HG03571 (cell line): ENCODE measurements around the gene ZNF443.
"Not testable (repeated sequence)": the region's sequence is repeated elsewhere in the genome, so short reads cannot be mapped to it uniquely, and the experiment has no call there.

ENCODE experiments used
- ATAC-seq: cut with Tn5 transposase; IDR thresholded peaks from one replicate; pipeline ENCODE4 v1.9.1; 2021; ENCODE audit not compliant: unreplicated experiment

ZNF443 gene

DNA sequence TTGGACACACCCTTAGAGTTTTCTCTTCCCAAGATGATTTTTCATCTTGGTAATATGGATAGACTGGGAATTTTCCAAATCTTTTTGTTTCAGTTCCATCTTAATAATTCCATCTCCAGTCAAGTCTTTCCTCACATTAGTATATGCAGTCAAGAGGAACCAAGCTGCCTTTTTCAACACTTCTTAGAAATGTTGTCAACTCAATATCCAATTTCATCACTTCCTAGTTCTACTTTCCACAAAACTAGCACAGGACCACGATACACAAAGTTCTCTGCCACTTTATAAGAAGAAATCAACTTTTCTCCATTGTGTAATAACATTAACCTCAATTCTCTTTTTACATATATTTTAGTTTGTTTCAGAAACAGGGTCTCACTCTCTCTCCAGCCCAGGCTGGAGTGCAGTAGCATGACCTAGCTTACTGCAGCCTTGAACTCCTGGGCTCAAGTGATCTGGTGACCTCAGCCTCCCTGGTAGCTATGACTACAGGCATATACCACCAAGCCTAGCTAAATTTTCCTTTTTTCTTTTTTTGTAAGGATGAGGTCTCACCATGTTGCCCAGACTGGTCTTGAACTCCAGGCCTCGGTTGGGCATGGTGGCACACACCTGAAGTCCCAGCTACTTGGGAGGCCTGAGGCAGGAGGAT, 15.5 kb downstream of the ZNF443 start:
- ATAC-seq = no peak

DNA sequence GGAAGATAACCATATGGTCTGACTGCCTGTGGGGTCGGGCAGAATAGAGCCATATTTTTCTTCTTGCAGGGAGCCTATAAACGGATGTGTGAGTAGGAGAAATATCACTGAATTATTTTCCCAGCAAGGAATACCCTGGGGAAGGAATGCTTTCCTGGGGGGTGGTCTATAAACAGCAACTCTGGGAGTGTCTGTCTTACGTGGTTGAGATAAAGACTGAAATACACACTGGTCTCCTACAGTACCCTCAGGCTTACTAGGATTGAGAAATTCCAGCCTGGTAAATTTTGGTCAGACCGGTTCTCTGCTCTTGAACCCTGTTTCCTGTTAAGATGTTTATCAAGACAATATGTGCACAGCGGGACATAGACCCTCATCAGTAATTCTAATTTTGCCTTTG, 23.5 kb downstream of the ZNF443 start:
- ATAC-seq = not testable (repeated sequence)

- no peak for ATAC-seq
Observed at GRCh38 chr19:12411893-12412292, 28.9 kb downstream of the ZNF443 start.

- peak; percentile 82 for ATAC-seq
Observed at GRCh38 chr19:12400633-12401502, 40.0 kb downstream of the ZNF443 start, which contains the start of gene ZNF799. TSS of gene ZNF799 (minus strand) at chr19:12401271. CDS start at chr19:12401070, 201 bp downstream.

GRCh38 chr19:12399901-12400632, 40.8 kb downstream of the ZNF443 start:
- peak; percentile 30 for ATAC-seq

- not testable (repeated sequence) for ATAC-seq
Observed at GRCh38 chr19:12391148-12391547, 49.7 kb downstream of the ZNF443 start.

- ATAC-seq = not testable (repeated sequence)
Observed at GRCh38 chr19:12386365-12386764, 54.5 kb downstream of the ZNF443 start.

DNA sequence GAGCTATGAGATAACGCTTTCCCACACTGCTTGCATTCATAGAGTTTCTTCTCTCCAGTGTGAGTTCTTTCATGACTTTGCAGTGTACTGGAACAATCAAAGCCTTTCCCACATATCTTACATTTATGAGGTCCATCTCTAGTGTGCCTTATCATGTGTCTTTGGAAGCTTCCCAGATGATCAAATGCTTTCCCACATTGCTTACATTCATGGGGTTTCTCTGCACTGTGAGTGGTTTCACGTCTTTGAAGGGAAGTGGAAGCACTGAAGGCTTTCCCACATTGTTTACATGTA, 60.4 kb downstream of the ZNF443 start:
- no peak for ATAC-seq

DNA sequence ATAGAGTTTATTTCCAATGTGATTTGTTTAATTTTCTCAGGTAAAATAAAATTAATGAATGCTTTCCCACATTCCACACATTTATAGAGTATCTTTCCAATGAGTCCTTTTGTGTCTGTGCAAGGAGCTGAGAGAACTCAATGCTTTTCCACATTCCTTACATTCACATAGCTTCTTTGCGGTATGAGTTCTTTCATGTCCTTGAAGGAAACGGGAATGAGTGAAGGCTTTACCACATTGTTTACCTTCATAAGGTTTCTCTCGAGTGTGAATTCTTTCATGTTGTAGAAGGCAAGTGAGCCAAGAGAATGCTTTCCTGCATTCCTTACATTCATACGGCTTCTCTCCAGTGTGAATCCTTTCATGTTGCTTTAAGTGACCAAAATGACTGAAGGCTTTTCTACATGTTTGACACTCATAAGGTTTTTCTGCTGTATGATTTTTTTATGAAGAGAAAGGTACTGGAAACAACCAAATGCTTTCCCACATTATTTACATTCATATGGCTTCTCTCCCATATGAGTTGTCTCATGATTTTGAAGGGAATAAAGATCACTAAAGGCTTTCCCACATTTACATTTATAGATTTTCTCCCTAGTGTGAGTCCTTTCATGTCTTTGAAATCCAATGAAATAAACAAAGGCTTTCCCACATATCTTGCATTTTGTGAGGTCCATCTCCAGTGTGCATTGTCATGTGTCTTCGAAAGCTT, 60.9 kb downstream of the ZNF443 start:
- no peak for ATAC-seq
